ENCODE data around the gene ZNF865.
"Not testable (repeated sequence)": the region's sequence is repeated elsewhere in the genome, so short reads cannot be mapped to it uniquely, and the experiment has no call there.

The ZNF865 gene

GRCh38 chr19:55578761-55579747 lies 26.4 kb upstream of the ZNF865 start:
- H3K9me3 ChIP-seq (ENCODE audit: control insufficient read depth in 5 of 5, low read length in 5 of 5) = peaks cover 0 to 2% (median 0%) of the 10 kb centered on the region in 5 donors
- peak overlapping the region; percentile 77 for H3K27ac ChIP-seq (ENCODE audit: low read depth, low read length)
- H3K4me1 ChIP-seq (ENCODE audit: control insufficient read depth in 5 of 5, insufficient read depth in 5 of 5, low read length in 5 of 5) = peaks cover 2 to 28% (median 24%) of the 10 kb centered on the region in 5 donors
- H3K9ac ChIP-seq (ENCODE audit: low read length in 5 of 5) = peak overlapping the region in 4 of 5 donors; percentile 65 to 91 (median 84)
- peaks cover 0 to 22% (median 13%) of the 10 kb centered on the region in 5 donors for H3K36me3 ChIP-seq (ENCODE audit: control insufficient read depth in 5 of 5, insufficient read depth in 5 of 5, low read length in 5 of 5)
- no peaks in the 10 kb centered on the region for H3K27me3 ChIP-seq (ENCODE audit: control insufficient read depth in 5 of 5, insufficient read depth in 4 of 5, low read length in 5 of 5)
- H3K4me3 ChIP-seq (ENCODE audit: low read depth in 1 of 5, low read length in 5 of 5) = peak overlapping the region in 4 of 5 donors; percentile 80 to 87 (median 82)

GRCh38 chr19:55579766-55580621 lies 25.5 kb upstream of the ZNF865 start:
- peak overlapping the region; percentile 77 for H3K27ac ChIP-seq (ENCODE audit: low read depth, low read length)
- H3K27me3 ChIP-seq (ENCODE audit: control insufficient read depth in 5 of 5, insufficient read depth in 4 of 5, low read length in 5 of 5) = no peaks in the 10 kb centered on the region
- peak overlapping the region; percentile 65 to 91 (median 86) for H3K9ac ChIP-seq (ENCODE audit: low read length in 5 of 5)
- H3K4me3 ChIP-seq (ENCODE audit: low read depth in 1 of 5, low read length in 5 of 5) = peak overlapping the region; percentile 74 to 87 (median 82)
- H3K9me3 ChIP-seq (ENCODE audit: control insufficient read depth in 5 of 5, low read length in 5 of 5) = peaks cover 0 to 2% (median 0%) of the 10 kb centered on the region in 5 donors
- peaks cover 2 to 28% (median 24%) of the 10 kb centered on the region in 5 donors for H3K4me1 ChIP-seq (ENCODE audit: control insufficient read depth in 5 of 5, insufficient read depth in 5 of 5, low read length in 5 of 5)
- H3K36me3 ChIP-seq (ENCODE audit: control insufficient read depth in 5 of 5, insufficient read depth in 5 of 5, low read length in 5 of 5) = peaks cover 0 to 22% (median 13%) of the 10 kb centered on the region in 5 donors

DNA sequence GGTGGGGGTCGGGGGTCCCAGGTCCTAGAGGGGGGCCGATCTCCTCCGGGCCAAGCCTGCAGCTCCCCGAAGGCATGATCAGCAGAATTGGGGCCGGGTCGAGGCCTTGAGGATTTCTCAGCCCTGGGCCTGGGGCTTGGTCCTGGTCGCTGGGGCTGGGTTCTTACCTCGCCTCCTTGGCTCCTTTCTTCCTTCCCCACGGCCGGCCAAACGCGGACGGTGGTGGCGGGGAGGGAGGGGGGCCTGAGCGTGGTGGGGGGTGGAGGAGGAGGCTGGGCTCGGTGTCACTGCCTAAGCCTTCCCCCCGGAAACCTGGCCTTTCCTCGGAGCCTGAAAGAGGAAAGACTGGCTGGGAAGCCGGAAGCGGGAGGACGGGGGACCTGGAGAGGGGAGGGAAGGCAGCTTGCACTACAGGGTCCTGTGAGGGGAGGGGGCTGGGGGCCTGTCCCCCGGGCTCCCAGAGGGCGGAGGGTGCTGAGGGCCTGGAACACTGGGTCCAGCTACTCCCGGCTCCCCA lies 24.8 kb upstream of the ZNF865 start, which contains the start of gene ZNF579:
Gene ZNF579, minus strand, starts transcription at position 221 of the 517 bp plus-strand sequence. CDS start 1,209 bp downstream, outside the sequence.
- peak within 1 kb of the TSS; percentile 77 for H3K27ac ChIP-seq (ENCODE audit: low read depth, low read length)

DNA sequence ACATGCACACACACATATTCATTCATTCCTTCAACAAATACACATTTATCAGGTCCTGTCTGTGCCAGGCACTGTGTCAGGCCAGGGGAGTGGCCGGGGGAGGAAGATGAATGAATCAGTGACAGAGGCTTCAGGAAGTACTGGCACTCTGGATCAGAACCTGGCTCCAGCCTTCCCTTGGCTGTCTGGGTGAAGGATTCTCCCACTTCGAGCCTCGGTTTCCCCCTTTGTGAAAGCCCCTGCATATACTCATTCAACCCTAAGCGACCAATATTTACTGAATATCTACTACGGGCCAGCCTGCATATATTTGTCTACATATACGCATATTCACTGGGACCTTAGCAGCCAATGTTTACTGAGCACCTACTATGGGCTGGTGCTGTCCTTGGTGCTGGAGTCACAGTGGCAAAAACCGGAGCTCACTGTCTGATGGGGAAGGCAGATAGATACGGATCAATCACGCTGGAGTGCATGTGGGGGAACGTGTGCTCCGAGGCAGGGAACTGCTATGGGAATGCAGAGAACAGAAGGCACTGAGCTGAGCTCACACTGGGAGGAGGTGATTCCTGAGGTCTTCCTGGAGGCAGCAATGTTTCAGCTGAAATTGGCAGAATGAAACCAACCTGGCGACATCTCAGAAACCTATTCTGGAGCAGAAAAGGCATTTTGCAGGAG lies 24.2 kb upstream of the ZNF865 start:
- peak overlapping the region; percentile 77 for H3K27ac ChIP-seq (ENCODE audit: low read depth, low read length)
- H3K36me3 ChIP-seq (ENCODE audit: control insufficient read depth in 5 of 5, insufficient read depth in 5 of 5, low read length in 5 of 5) = peaks cover 0 to 22% (median 13%) of the 10 kb centered on the region in 5 donors
- peaks cover 2 to 38% (median 35%) of the 10 kb centered on the region in 5 donors for H3K4me1 ChIP-seq (ENCODE audit: control insufficient read depth in 5 of 5, insufficient read depth in 5 of 5, low read length in 5 of 5)
- peaks cover 0 to 2% (median 0%) of the 10 kb centered on the region in 5 donors for H3K9me3 ChIP-seq (ENCODE audit: control insufficient read depth in 5 of 5, low read length in 5 of 5)
- peak overlapping the region; percentile 67 to 91 (median 84) for H3K9ac ChIP-seq (ENCODE audit: low read length in 5 of 5)
- peaks cover 0 to 4% (median 0%) of the 10 kb centered on the region in 5 donors for H3K27me3 ChIP-seq (ENCODE audit: control insufficient read depth in 5 of 5, insufficient read depth in 4 of 5, low read length in 5 of 5)
- peak overlapping the region; percentile 73 to 83 (median 80) for H3K4me3 ChIP-seq (ENCODE audit: low read depth in 1 of 5, low read length in 5 of 5)

More for the DNA sequence above, 24.8 kb upstream of the ZNF865 start, which contains the start of gene ZNF579:
- H3K9ac ChIP-seq (ENCODE audit: low read length in 5 of 5) = peak within 1 kb of the TSS; percentile 81 to 91 (median 86)
- H3K4me3 ChIP-seq (ENCODE audit: low read depth in 1 of 5, low read length in 5 of 5) = peak within 1 kb of the TSS; percentile 74 to 87 (median 82)
- H3K4me1 ChIP-seq (ENCODE audit: control insufficient read depth in 5 of 5, insufficient read depth in 5 of 5, low read length in 5 of 5) = peaks cover 2 to 32% (median 29%) of the 10 kb centered on the region in 5 donors
- H3K27me3 ChIP-seq (ENCODE audit: control insufficient read depth in 5 of 5, insufficient read depth in 4 of 5, low read length in 5 of 5) = no peaks in the 10 kb centered on the region
- peaks cover 0 to 22% (median 13%) of the 10 kb centered on the region in 5 donors for H3K36me3 ChIP-seq (ENCODE audit: control insufficient read depth in 5 of 5, insufficient read depth in 5 of 5, low read length in 5 of 5)
- H3K9me3 ChIP-seq (ENCODE audit: control insufficient read depth in 5 of 5, low read length in 5 of 5) = peaks cover 0 to 2% (median 0%) of the 10 kb centered on the region in 5 donors

GRCh38 chr19:55581823-55582223 lies 23.6 kb upstream of the ZNF865 start:
- H3K27me3 ChIP-seq (ENCODE audit: control insufficient read depth in 5 of 5, insufficient read depth in 4 of 5, low read length in 5 of 5) = peaks cover 0 to 6% (median 0%) of the 10 kb centered on the region in 5 donors
- no peak overlapping the region for H3K27ac ChIP-seq (ENCODE audit: low read depth, low read length)
- peak overlapping the region in 1 of 5 donors; percentile 80 for H3K4me3 ChIP-seq (ENCODE audit: low read depth in 1 of 5, low read length in 5 of 5)
- H3K9ac ChIP-seq (ENCODE audit: low read length in 5 of 5) = no peak overlapping the region
- H3K4me1 ChIP-seq (ENCODE audit: control insufficient read depth in 5 of 5, insufficient read depth in 5 of 5, low read length in 5 of 5) = peaks cover 3 to 42% (median 38%) of the 10 kb centered on the region in 5 donors
- H3K9me3 ChIP-seq (ENCODE audit: control insufficient read depth in 5 of 5, low read length in 5 of 5) = peaks cover 0 to under 1% (median 0%) of the 10 kb centered on the region in 5 donors
- peaks cover 0 to 20% (median 13%) of the 10 kb centered on the region in 5 donors for H3K36me3 ChIP-seq (ENCODE audit: control insufficient read depth in 5 of 5, insufficient read depth in 5 of 5, low read length in 5 of 5)

- not testable (repeated sequence) for H3K27me3 ChIP-seq (ENCODE audit: control insufficient read depth in 5 of 5, insufficient read depth in 4 of 5, low read length in 5 of 5); H3K4me3 ChIP-seq (ENCODE audit: low read depth in 1 of 5, low read length in 5 of 5); H3K9ac ChIP-seq (ENCODE audit: low read length in 5 of 5); H3K27ac ChIP-seq (ENCODE audit: low read depth, low read length); H3K9me3 ChIP-seq (ENCODE audit: control insufficient read depth in 5 of 5, low read length in 5 of 5)
- Histone ChIP-seq H3K4me1 (ENCODE audit: control insufficient read depth in 5 of 5, insufficient read depth in 5 of 5, low read length in 5 of 5) (peaks cover 3 to 46% (median 43%) of the 10 kb centered on the region in 5 donors), H3K36me3 (ENCODE audit: control insufficient read depth in 5 of 5, insufficient read depth in 5 of 5, low read length in 5 of 5) (peaks cover 0 to 17% (median 13%) of the 10 kb centered on the region in 5 donors)
These were observed 23.2 kb upstream of the ZNF865 start for GRCh38 chr19:55582284-55582683.

- peaks cover 3 to 48% (median 45%) of the 10 kb centered on the region in 5 donors for H3K4me1 ChIP-seq (ENCODE audit: control insufficient read depth in 5 of 5, insufficient read depth in 5 of 5, low read length in 5 of 5)
These were observed 21.6 kb upstream of the ZNF865 start for GRCh38 chr19:55583897-55584296.

GRCh38 chr19:55584871-55585270 lies 20.6 kb upstream of the ZNF865 start:
- Histone ChIP-seq H3K36me3 (ENCODE audit: control insufficient read depth in 5 of 5, insufficient read depth in 5 of 5, low read length in 5 of 5) (no peaks in the 10 kb centered on the region), H3K9ac (ENCODE audit: low read length in 5 of 5) (no peak overlapping the region), H3K27ac (ENCODE audit: low read depth, low read length) (no peak overlapping the region), H3K9me3 (ENCODE audit: control insufficient read depth in 5 of 5, low read length in 5 of 5) (no peaks in the 10 kb centered on the region), H3K27me3 (ENCODE audit: control insufficient read depth in 5 of 5, insufficient read depth in 4 of 5, low read length in 5 of 5) (peaks cover 0 to 6% (median 0%) of the 10 kb centered on the region in 5 donors), H3K4me1 (ENCODE audit: control insufficient read depth in 5 of 5, insufficient read depth in 5 of 5, low read length in 5 of 5) (peaks cover 1 to 44% (median 41%) of the 10 kb centered on the region in 5 donors), H3K4me3 (ENCODE audit: low read depth in 1 of 5, low read length in 5 of 5) (no peak overlapping the region)

More at GRCh38 chr19:55583897-55584296, 21.6 kb upstream of the ZNF865 start:
- H3K36me3 ChIP-seq (ENCODE audit: control insufficient read depth in 5 of 5, insufficient read depth in 5 of 5, low read length in 5 of 5); H3K9me3 ChIP-seq (ENCODE audit: control insufficient read depth in 5 of 5, low read length in 5 of 5); H3K27ac ChIP-seq (ENCODE audit: low read depth, low read length); H3K9ac ChIP-seq (ENCODE audit: low read length in 5 of 5); H3K27me3 ChIP-seq (ENCODE audit: control insufficient read depth in 5 of 5, insufficient read depth in 4 of 5, low read length in 5 of 5); H3K4me3 ChIP-seq (ENCODE audit: low read depth in 1 of 5, low read length in 5 of 5): not testable (repeated sequence)
